ENCODE results near the gene FAM114A1.

FAM114A1 gene

DNA sequence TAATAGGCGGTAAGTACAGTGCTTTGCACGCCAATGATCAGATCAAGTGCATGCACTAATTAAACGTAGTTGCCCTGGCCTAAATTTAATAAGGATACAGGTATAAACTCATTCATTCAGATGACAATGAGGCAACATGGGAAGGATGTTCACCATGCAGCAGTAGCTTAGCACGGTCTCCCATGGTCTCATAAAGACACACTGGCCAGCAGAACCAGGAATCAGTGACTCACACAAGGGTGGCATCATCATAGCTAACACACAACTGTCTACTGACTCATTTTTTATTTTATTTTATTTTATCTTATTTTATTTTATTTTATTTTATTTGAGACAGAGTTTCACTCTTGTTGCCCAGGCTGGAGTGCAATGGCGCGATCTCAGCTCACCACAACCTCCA lies 121.9 kb downstream of the FAM114A1 start:
- Histone ChIP-seq H3K4me3 (ENCODE audit: low read length) (no peak overlapping the region), H3K9me2 (replicated peaks; ENCODE audit: control insufficient read depth, low read length) (no peaks in the 10 kb centered on the region), H4K20me1 (ENCODE audit: control insufficient read depth, insufficient read depth, low read depth, low read length) (no peaks in the 10 kb centered on the region), H3K4me2 (ENCODE audit: low read length) (no peak overlapping the region), H3K27ac (ENCODE audit: low read depth, low read length) (no peak overlapping the region), H3K36me3 (ENCODE audit: control insufficient read depth, low read length) (peaks cover 85% of the 10 kb centered on the region), H3K4me1 (ENCODE audit: control insufficient read depth, low read length) (peaks cover 43% of the 10 kb centered on the region), H3K79me2 (ENCODE audit: control insufficient read depth, low read length) (peaks cover 12% of the 10 kb centered on the region), H3F3A (ENCODE audit: control insufficient read depth, insufficient read depth) (peaks cover 15% of the 10 kb centered on the region), H3K27me3 (ENCODE audit: control insufficient read depth, low read length) (no peaks in the 10 kb centered on the region), H3K9me3 (ENCODE audit: control insufficient read depth, insufficient read depth, low read length) (no peaks in the 10 kb centered on the region)
- no peak for TF ChIP-seq EZH2phosphoT487 (IDR thresholded peaks at IDR 0.05; ENCODE audit: borderline replicate concordance, low read length)
- TF ChIP-seq, protein P1, sequence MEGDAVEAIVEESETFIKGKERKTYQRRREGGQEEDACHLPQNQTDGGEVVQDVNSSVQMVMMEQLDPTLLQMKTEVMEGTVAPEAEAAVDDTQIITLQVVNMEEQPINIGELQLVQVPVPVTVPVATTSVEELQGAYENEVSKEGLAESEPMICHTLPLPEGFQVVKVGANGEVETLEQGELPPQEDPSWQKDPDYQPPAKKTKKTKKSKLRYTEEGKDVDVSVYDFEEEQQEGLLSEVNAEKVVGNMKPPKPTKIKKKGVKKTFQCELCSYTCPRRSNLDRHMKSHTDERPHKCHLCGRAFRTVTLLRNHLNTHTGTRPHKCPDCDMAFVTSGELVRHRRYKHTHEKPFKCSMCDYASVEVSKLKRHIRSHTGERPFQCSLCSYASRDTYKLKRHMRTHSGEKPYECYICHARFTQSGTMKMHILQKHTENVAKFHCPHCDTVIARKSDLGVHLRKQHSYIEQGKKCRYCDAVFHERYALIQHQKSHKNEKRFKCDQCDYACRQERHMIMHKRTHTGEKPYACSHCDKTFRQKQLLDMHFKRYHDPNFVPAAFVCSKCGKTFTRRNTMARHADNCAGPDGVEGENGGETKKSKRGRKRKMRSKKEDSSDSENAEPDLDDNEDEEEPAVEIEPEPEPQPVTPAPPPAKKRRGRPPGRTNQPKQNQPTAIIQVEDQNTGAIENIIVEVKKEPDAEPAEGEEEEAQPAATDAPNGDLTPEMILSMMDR (IDR thresholded peaks at IDR 0.05; ENCODE audit: low read depth, low read length, poor library complexity, severe bottlenecking) = no peak

DNA sequence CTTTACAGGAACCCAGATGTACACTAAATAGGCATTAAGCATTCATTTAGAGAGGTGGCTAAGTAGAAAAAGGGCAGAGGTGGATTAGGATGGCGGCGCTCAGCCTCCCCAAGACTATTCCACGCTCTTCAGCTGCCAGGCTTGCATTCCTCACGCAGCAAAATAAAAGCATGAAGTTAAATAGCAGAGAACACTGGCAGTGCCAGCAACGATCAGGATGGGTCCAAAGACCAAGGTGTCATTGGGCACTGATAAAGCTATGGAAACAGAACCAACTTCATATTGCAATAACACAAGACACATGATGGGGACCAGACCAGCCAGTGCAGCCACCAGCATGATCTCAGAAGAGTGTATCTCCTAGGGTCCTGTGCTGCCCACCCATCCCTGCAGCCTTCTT lies 122.6 kb downstream of the FAM114A1 start:
- Histone ChIP-seq H3K4me1 (ENCODE audit: control insufficient read depth, low read length) (peaks cover 43% of the 10 kb centered on the region), H4K20me1 (ENCODE audit: control insufficient read depth, insufficient read depth, low read depth, low read length) (no peaks in the 10 kb centered on the region), H3K27ac (ENCODE audit: low read depth, low read length) (no peak overlapping the region), H3K27me3 (ENCODE audit: control insufficient read depth, low read length) (no peaks in the 10 kb centered on the region), H3K9me3 (ENCODE audit: control insufficient read depth, insufficient read depth, low read length) (no peaks in the 10 kb centered on the region), H3K79me2 (ENCODE audit: control insufficient read depth, low read length) (peaks cover 20% of the 10 kb centered on the region), H3K4me3 (ENCODE audit: low read length) (no peak overlapping the region), H3F3A (ENCODE audit: control insufficient read depth, insufficient read depth) (peaks cover 15% of the 10 kb centered on the region), H3K9me2 (replicated peaks; ENCODE audit: control insufficient read depth, low read length) (no peaks in the 10 kb centered on the region), H3K36me3 (ENCODE audit: control insufficient read depth, low read length) (peaks cover 85% of the 10 kb centered on the region), H3K4me2 (ENCODE audit: low read length) (no peak overlapping the region)
- TF ChIP-seq EZH2phosphoT487 (IDR thresholded peaks at IDR 0.05; ENCODE audit: borderline replicate concordance, low read length) = no peak
- TF ChIP-seq, protein P1 (IDR thresholded peaks at IDR 0.05; ENCODE audit: low read depth, low read length, poor library complexity, severe bottlenecking) = no peak

DNA sequence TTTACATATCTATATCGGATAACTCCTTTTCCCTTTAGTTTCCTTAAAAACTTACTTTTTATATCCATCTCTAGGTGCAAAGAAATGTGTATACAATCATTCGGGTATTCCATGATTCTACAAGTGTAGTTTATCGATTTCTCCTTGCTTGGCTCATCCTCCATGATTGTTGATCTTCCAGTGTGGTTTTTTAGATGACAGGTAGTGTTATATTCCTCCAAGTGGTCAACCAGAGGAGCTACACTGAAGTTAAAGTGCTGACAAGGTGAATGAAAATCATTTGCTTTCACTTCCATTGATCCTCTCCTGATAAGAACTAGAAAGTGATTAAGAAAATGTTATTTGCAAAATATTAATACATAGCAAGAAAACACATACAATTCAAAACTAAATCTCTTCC lies 126.1 kb downstream of the FAM114A1 start:
- H3K4me3 ChIP-seq (ENCODE audit: low read length) = no peak overlapping the region
- H3K9me3 ChIP-seq (ENCODE audit: control insufficient read depth, insufficient read depth, low read length) = no peaks in the 10 kb centered on the region
- H3K4me2 ChIP-seq (ENCODE audit: low read length) = no peak overlapping the region
- no peaks in the 10 kb centered on the region for H3K27me3 ChIP-seq (ENCODE audit: control insufficient read depth, low read length)
- TF ChIP-seq EZH2phosphoT487 (IDR thresholded peaks at IDR 0.05; ENCODE audit: borderline replicate concordance, low read length) = no peak
- TF ChIP-seq, protein P1 (IDR thresholded peaks at IDR 0.05; ENCODE audit: low read depth, low read length, poor library complexity, severe bottlenecking) = no peak
- H3K4me1 ChIP-seq (ENCODE audit: control insufficient read depth, low read length) = peaks cover 13% of the 10 kb centered on the region
- H3K36me3 ChIP-seq (ENCODE audit: control insufficient read depth, low read length) = peaks cover 85% of the 10 kb centered on the region
- no peak overlapping the region for H3K27ac ChIP-seq (ENCODE audit: low read depth, low read length)
- no peaks in the 10 kb centered on the region for H4K20me1 ChIP-seq (ENCODE audit: control insufficient read depth, insufficient read depth, low read depth, low read length)
- peaks cover 44% of the 10 kb centered on the region for H3K79me2 ChIP-seq (ENCODE audit: control insufficient read depth, low read length)
- peaks cover 8% of the 10 kb centered on the region; the same call in 1 of the 2 replicates for H3F3A ChIP-seq (ENCODE audit: control insufficient read depth, insufficient read depth)
- no peaks in the 10 kb centered on the region for H3K9me2 ChIP-seq (replicated peaks; ENCODE audit: control insufficient read depth, low read length)

All from DOHH2 (cell line).